ENCODE results near the gene DAPL1.
A peak's percentile ranks its signal among the peaks of the same experiment; 100 is the strongest.

Gene DAPL1

GRCh38 chr2:158823486-158824237 is 28.5 kb downstream of the DAPL1 start:
- Histone ChIP-seq H2BK120ac (ENCODE audit: low read depth, low read length) (no peak overlapping the region), H2BK5ac (ENCODE audit: low read depth, low read length, poor library complexity, severe bottlenecking) (no peak overlapping the region), H3K4me2 (ENCODE audit: low read length, poor library complexity, severe bottlenecking) (no peak overlapping the region)

GRCh38 chr2:158825021-158825420 is 29.9 kb downstream of the DAPL1 start:
- no peak overlapping the region for H4K8ac ChIP-seq (ENCODE audit: low read length)
- H2AK5ac ChIP-seq (ENCODE audit: low read length, severe bottlenecking): no peak overlapping the region
- H3K4me1 ChIP-seq (ENCODE audit: control insufficient read depth, insufficient read depth, low read depth, low read length): peaks cover 2% of the 10 kb centered on the region
- H2BK12ac ChIP-seq (ENCODE audit: low read length in 2 of 2): no peak overlapping the region
- H2BK120ac ChIP-seq (ENCODE audit: low read depth, low read length): no peak overlapping the region
- no peak overlapping the region for H3K4me2 ChIP-seq (ENCODE audit: low read length, poor library complexity, severe bottlenecking)
- H3K18ac ChIP-seq (ENCODE audit: low read depth in 1 of 2, low read length in 2 of 2): no peak overlapping the region
- H3K9ac ChIP-seq (ENCODE audit: low read length): no peak overlapping the region
- DNase-seq: no peak
- H3K4ac ChIP-seq (ENCODE audit: low read depth in 1 of 2, low read length in 2 of 2): no peak overlapping the region
- H3K4me3 ChIP-seq (ENCODE audit: insufficient read depth in 1 of 2, low read depth in 1 of 2, low read length in 2 of 2): no peak overlapping the region
- no peak overlapping the region for H3K14ac ChIP-seq (ENCODE audit: low read length in 2 of 2)
- H2BK5ac ChIP-seq (ENCODE audit: low read depth, low read length, poor library complexity, severe bottlenecking): no peak overlapping the region
- H2BK15ac ChIP-seq (ENCODE audit: low read depth, poor library complexity, severe bottlenecking): no peak overlapping the region
- no peak overlapping the region for H4K91ac ChIP-seq (ENCODE audit: low read length)
- 88% methylated on average over 2 of the region's 3 CpGs for WGBS
- H3K9me3 ChIP-seq (ENCODE audit: control insufficient read depth, low read length): no peaks in the 10 kb centered on the region
- H2AFZ ChIP-seq (ENCODE audit: low read depth, low read length): no peak overlapping the region
- no peak overlapping the region for H3K23ac ChIP-seq (ENCODE audit: low read length in 2 of 2)
- no peaks in the 10 kb centered on the region for H3K79me1 ChIP-seq (replicated peaks; ENCODE audit: low read length, poor library complexity, severe bottlenecking)
- peaks cover 0 to 9% of the 10 kb centered on the region in 2 experiments for H3K27me3 ChIP-seq (ENCODE audit: control insufficient read depth in 1 of 2, insufficient read depth in 1 of 2, low read length in 2 of 2)
- no peak overlapping the region for H3K27ac ChIP-seq (ENCODE audit: low read length, poor library complexity, severe bottlenecking)
- no peaks in the 10 kb centered on the region for H3K36me3 ChIP-seq (ENCODE audit: control insufficient read depth in 1 of 2, insufficient read depth in 2 of 2, low read depth in 1 of 2, low read length in 2 of 2)

More at GRCh38 chr2:158823486-158824237, 28.5 kb downstream of the DAPL1 start:
- no peak overlapping the region for H2BK12ac ChIP-seq (ENCODE audit: low read length in 2 of 2)
- H3K27me3 ChIP-seq (ENCODE audit: control insufficient read depth in 1 of 2, insufficient read depth in 1 of 2, low read length in 2 of 2): peaks cover 0 to 9% of the 10 kb centered on the region in 2 experiments
- DNase-seq: no peak
- no peaks in the 10 kb centered on the region for H3K9me3 ChIP-seq (ENCODE audit: control insufficient read depth, low read length)
- H3K36me3 ChIP-seq (ENCODE audit: control insufficient read depth in 1 of 2, insufficient read depth in 2 of 2, low read depth in 1 of 2, low read length in 2 of 2): no peaks in the 10 kb centered on the region
- H3K4me1 ChIP-seq (ENCODE audit: control insufficient read depth, insufficient read depth, low read depth, low read length): peaks cover 2% of the 10 kb centered on the region
- no peak overlapping the region for H4K8ac ChIP-seq (ENCODE audit: low read length)
- H4K91ac ChIP-seq (ENCODE audit: low read length): no peak overlapping the region
- H3K18ac ChIP-seq (ENCODE audit: low read depth in 1 of 2, low read length in 2 of 2): no peak overlapping the region
- H3K27ac ChIP-seq (ENCODE audit: low read length, poor library complexity, severe bottlenecking): no peak overlapping the region
- no peak overlapping the region for H3K4me3 ChIP-seq (ENCODE audit: insufficient read depth in 1 of 2, low read depth in 1 of 2, low read length in 2 of 2)
- H3K79me1 ChIP-seq (replicated peaks; ENCODE audit: low read length, poor library complexity, severe bottlenecking): no peaks in the 10 kb centered on the region
- no peak overlapping the region for H2BK15ac ChIP-seq (ENCODE audit: low read depth, poor library complexity, severe bottlenecking)
- H3K4ac ChIP-seq (ENCODE audit: low read depth in 1 of 2, low read length in 2 of 2): no peak overlapping the region
- no peak overlapping the region for H2AFZ ChIP-seq (ENCODE audit: low read depth, low read length)
- no peak overlapping the region for H3K9ac ChIP-seq (ENCODE audit: low read length)
- peak overlapping the region; percentile 74 for H2AK5ac ChIP-seq (ENCODE audit: low read length, severe bottlenecking)
- H3K14ac ChIP-seq (ENCODE audit: low read length in 2 of 2): no peak overlapping the region
- 88% methylated on average over 6 of the region's 10 CpGs for WGBS
- no peak overlapping the region for H3K23ac ChIP-seq (ENCODE audit: low read length in 2 of 2)

GRCh38 chr2:158826965-158827364 is 31.8 kb downstream of the DAPL1 start:
- Histone ChIP-seq H4K91ac (ENCODE audit: low read length) (no peak overlapping the region), H3K4me1 (ENCODE audit: control insufficient read depth, insufficient read depth, low read depth, low read length) (peaks cover 2% of the 10 kb centered on the region), H3K4me2 (ENCODE audit: low read length, poor library complexity, severe bottlenecking) (no peak overlapping the region), H2BK12ac (ENCODE audit: low read length in 2 of 2) (no peak overlapping the region), H3K18ac (ENCODE audit: low read depth in 1 of 2, low read length in 2 of 2) (no peak overlapping the region), H3K4me3 (ENCODE audit: insufficient read depth in 1 of 2, low read depth in 1 of 2, low read length in 2 of 2) (no peak overlapping the region), H3K27ac (ENCODE audit: low read length, poor library complexity, severe bottlenecking) (no peak overlapping the region), H2BK120ac (ENCODE audit: low read depth, low read length) (no peak overlapping the region), H3K14ac (ENCODE audit: low read length in 2 of 2) (no peak overlapping the region), H3K4ac (ENCODE audit: low read depth in 1 of 2, low read length in 2 of 2) (no peak overlapping the region), H3K9ac (ENCODE audit: low read length) (no peak overlapping the region), H3K36me3 (ENCODE audit: control insufficient read depth in 1 of 2, insufficient read depth in 2 of 2, low read depth in 1 of 2, low read length in 2 of 2) (no peaks in the 10 kb centered on the region), H2AFZ (ENCODE audit: low read depth, low read length) (no peak overlapping the region), H3K27me3 (ENCODE audit: control insufficient read depth in 1 of 2, insufficient read depth in 1 of 2, low read length in 2 of 2) (peaks cover 0 to 3% of the 10 kb centered on the region in 2 experiments), H2BK15ac (ENCODE audit: low read depth, poor library complexity, severe bottlenecking) (no peak overlapping the region), H2BK5ac (ENCODE audit: low read depth, low read length, poor library complexity, severe bottlenecking) (no peak overlapping the region), H3K23ac (ENCODE audit: low read length in 2 of 2) (no peak overlapping the region), H3K79me1 (replicated peaks; ENCODE audit: low read length, poor library complexity, severe bottlenecking) (no peaks in the 10 kb centered on the region), H2AK5ac (ENCODE audit: low read length, severe bottlenecking) (no peak overlapping the region), H3K9me3 (ENCODE audit: control insufficient read depth, low read length) (no peaks in the 10 kb centered on the region), H4K8ac (ENCODE audit: low read length) (no peak overlapping the region)
- WGBS: 99% methylated on average over 3 of the region's 3 CpGs
- no peak for DNase-seq

- Histone ChIP-seq H4K91ac (ENCODE audit: low read length) (no peak overlapping the region), H2BK15ac (ENCODE audit: low read depth, poor library complexity, severe bottlenecking) (no peak overlapping the region), H3K4ac (ENCODE audit: low read depth in 1 of 2, low read length in 2 of 2) (no peak overlapping the region), H3K27ac (ENCODE audit: low read length, poor library complexity, severe bottlenecking) (peak overlapping the region; percentile 66), H2BK12ac (ENCODE audit: low read length in 2 of 2) (no peak overlapping the region), H4K8ac (ENCODE audit: low read length) (no peak overlapping the region), H2BK5ac (ENCODE audit: low read depth, low read length, poor library complexity, severe bottlenecking) (no peak overlapping the region), H2AFZ (ENCODE audit: low read depth, low read length) (peak overlapping the region; percentile 39), H3K4me3 (ENCODE audit: insufficient read depth in 1 of 2, low read depth in 1 of 2, low read length in 2 of 2) (no peak overlapping the region), H2AK5ac (ENCODE audit: low read length, severe bottlenecking) (no peak overlapping the region), H2BK120ac (ENCODE audit: low read depth, low read length) (no peak overlapping the region), H3K14ac (ENCODE audit: low read length in 2 of 2) (no peak overlapping the region), H3K18ac (ENCODE audit: low read depth in 1 of 2, low read length in 2 of 2) (no peak overlapping the region), H3K79me1 (replicated peaks; ENCODE audit: low read length, poor library complexity, severe bottlenecking) (no peaks in the 10 kb centered on the region), H3K27me3 (ENCODE audit: control insufficient read depth in 1 of 2, insufficient read depth in 1 of 2, low read length in 2 of 2) (no peaks in the 10 kb centered on the region), H3K9me3 (ENCODE audit: control insufficient read depth, low read length) (no peaks in the 10 kb centered on the region), H3K36me3 (ENCODE audit: control insufficient read depth in 1 of 2, insufficient read depth in 2 of 2, low read depth in 1 of 2, low read length in 2 of 2) (no peaks in the 10 kb centered on the region), H3K23ac (ENCODE audit: low read length in 2 of 2) (no peak overlapping the region), H3K4me1 (ENCODE audit: control insufficient read depth, insufficient read depth, low read depth, low read length) (no peaks in the 10 kb centered on the region), H3K4me2 (ENCODE audit: low read length, poor library complexity, severe bottlenecking) (no peak overlapping the region), H3K9ac (ENCODE audit: low read length) (peak overlapping the region; percentile 8)
- WGBS: 94% methylated on average over 4 of the region's 4 CpGs
- DNase-seq: no peak
These were observed 33.5 kb downstream of the DAPL1 start for GRCh38 chr2:158828378-158829164.
